ENCODE results near the gene SNX7. TPM values are rescaled to one million over a fixed set of nuclear protein-coding genes. Genes with fewer than 3 reads are reported as not detected.

Gene SNX7
- total and polyA plus RNA-seq, 2 donors (not counting 1 experiment from before 2014, with no cell fraction given) = not detected

DNA sequence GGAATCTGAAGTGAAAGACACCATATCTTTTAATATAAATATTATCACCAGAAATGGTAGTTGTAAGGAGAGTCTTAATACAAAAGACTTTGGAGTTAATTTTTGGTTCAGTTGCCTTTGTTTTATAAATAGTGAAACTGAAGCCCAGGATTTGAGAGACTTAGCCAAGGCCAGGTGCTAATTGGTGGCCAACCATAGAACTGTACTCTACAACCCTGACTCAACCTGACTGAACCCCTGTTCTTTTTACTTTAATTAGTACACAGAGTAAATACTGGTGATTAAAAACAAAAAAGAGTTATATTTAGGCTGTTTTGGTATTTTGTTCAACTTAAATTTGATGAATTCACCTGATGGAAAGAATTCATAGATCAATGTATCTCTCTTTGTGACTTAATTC lies 76.3 kb downstream of the SNX7 start:
- Mint-ChIP-seq H3K9me3 (ENCODE audit: insufficient read depth) (no peaks in the 10 kb centered on the region), H3K27ac (no peak overlapping the region), H3K27me3 (peaks cover 3% of the 10 kb centered on the region), H3K4me3 (no peak overlapping the region), H3K4me1 (no peaks in the 10 kb centered on the region)
- Histone ChIP-seq H3K36me3 (replicated peaks in 1 of 2; ENCODE audit: control extremely low read depth in 1 of 2, control insufficient read depth in 1 of 2, extremely low read depth in 1 of 2, insufficient read depth in 2 of 2, low read length in 1 of 2) (no peaks in the 10 kb centered on the region), H3K9ac (ENCODE audit: low read length) (no peak overlapping the region), H3K4me1 (ENCODE audit: control insufficient read depth in 2 of 2, insufficient read depth in 2 of 2, low read length in 2 of 2) (no peaks in the 10 kb centered on the region), H3K4me2 (replicated peaks; ENCODE audit: low read depth, low read length, poor library complexity, severe bottlenecking) (no peak overlapping the region), H4K20me1 (ENCODE audit: control insufficient read depth, insufficient read depth, low read length, poor library complexity, severe bottlenecking) (no peaks in the 10 kb centered on the region), H3K4me3 (ENCODE audit: control extremely low read depth in 1 of 5, extremely low read depth in 1 of 5, insufficient read depth in 1 of 5, low read depth in 2 of 5, low read length in 4 of 5) (no peak overlapping the region), H3K27me3 (replicated peaks in 1 of 4; ENCODE audit: control extremely low read depth in 1 of 4, control insufficient read depth in 3 of 4, insufficient read depth in 4 of 4, low read length in 3 of 4) (no peaks in the 10 kb centered on the region), H3K9me3 (ENCODE audit: control extremely low read depth in 1 of 3, control insufficient read depth in 2 of 3, insufficient read depth in 1 of 3, low read length in 2 of 3) (no peaks in the 10 kb centered on the region), H2AFZ (ENCODE audit: insufficient read depth, low read depth, low read length, poor library complexity, severe bottlenecking) (no peak overlapping the region), H3K27ac (ENCODE audit: low read length in 2 of 2) (no peak overlapping the region), H3K79me2 (ENCODE audit: control insufficient read depth, insufficient read depth, low read length) (no peaks in the 10 kb centered on the region)
- ChIA-PET POLR2A (no interaction called here), CTCF (no interaction called here)
- DNase-seq (no peak), ATAC-seq (ENCODE audit: low read depth) (no peak)
- TF ChIP-seq CTCF (IDR thresholded peaks at IDR 0.05) (no peak), EZH2 (IDR thresholded peaks at IDR 0.05; ENCODE audit: borderline replicate concordance, insufficient read depth, low read depth, low read length, poor library complexity, severe bottlenecking) (no peak)
- intact Hi-C loops (cut with micrococcal nuclease) = no loop called here

DNA sequence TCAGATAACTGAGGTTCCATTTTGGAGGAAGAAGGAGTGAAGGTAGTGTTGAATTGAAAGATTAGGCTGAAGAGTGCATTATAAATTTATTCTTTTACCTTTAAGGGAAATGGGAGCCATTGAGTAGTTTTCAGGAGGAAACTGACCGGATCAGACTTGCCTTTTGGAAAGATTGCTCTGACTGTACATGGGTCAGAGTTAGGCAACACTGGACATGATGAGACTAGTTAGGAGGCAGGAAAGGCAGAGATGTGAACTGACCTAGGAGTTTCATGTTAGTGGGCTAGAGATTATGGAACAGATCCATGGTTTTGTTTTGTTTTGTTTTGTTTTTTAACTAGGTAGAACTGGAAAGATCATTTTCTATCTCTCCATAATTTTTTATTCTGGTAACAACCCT lies 78.2 kb downstream of the SNX7 start:
- Histone ChIP-seq H3K27me3 (replicated peaks in 1 of 4; ENCODE audit: control extremely low read depth in 1 of 4, control insufficient read depth in 3 of 4, insufficient read depth in 4 of 4, low read length in 3 of 4) (no peaks in the 10 kb centered on the region), H3K79me2 (ENCODE audit: control insufficient read depth, insufficient read depth, low read length) (no peaks in the 10 kb centered on the region), H3K9ac (ENCODE audit: low read length) (no peak overlapping the region), H3K9me3 (ENCODE audit: control extremely low read depth in 1 of 3, control insufficient read depth in 2 of 3, insufficient read depth in 1 of 3, low read length in 2 of 3) (no peaks in the 10 kb centered on the region), H3K27ac (ENCODE audit: low read length in 2 of 2) (no peak overlapping the region), H3K36me3 (replicated peaks in 1 of 2; ENCODE audit: control extremely low read depth in 1 of 2, control insufficient read depth in 1 of 2, extremely low read depth in 1 of 2, insufficient read depth in 2 of 2, low read length in 1 of 2) (no peaks in the 10 kb centered on the region), H3K4me1 (ENCODE audit: control insufficient read depth in 2 of 2, insufficient read depth in 2 of 2, low read length in 2 of 2) (no peaks in the 10 kb centered on the region), H4K20me1 (ENCODE audit: control insufficient read depth, insufficient read depth, low read length, poor library complexity, severe bottlenecking) (no peaks in the 10 kb centered on the region), H3K4me3 (ENCODE audit: control extremely low read depth in 1 of 5, extremely low read depth in 1 of 5, insufficient read depth in 1 of 5, low read depth in 2 of 5, low read length in 4 of 5) (no peak overlapping the region), H2AFZ (ENCODE audit: insufficient read depth, low read depth, low read length, poor library complexity, severe bottlenecking) (no peak overlapping the region), H3K4me2 (replicated peaks; ENCODE audit: low read depth, low read length, poor library complexity, severe bottlenecking) (no peak overlapping the region)
- peaks cover 3% of the 10 kb centered on the region for H3K27me3 Mint-ChIP-seq
- WGBS (ENCODE audit: insufficient coverage) = 100% methylated on average over 1 of the region's 1 CpG
- CTCF ChIA-PET = no interaction called here
- intact Hi-C loops (cut with micrococcal nuclease) = no loop called here
- H3K4me1 Mint-ChIP-seq = no peaks in the 10 kb centered on the region
- POLR2A ChIA-PET = no interaction called here
- no peak overlapping the region for H3K4me3 Mint-ChIP-seq
- H3K27ac Mint-ChIP-seq = no peak overlapping the region
- no peak for ATAC-seq (ENCODE audit: low read depth)
- H3K9me3 Mint-ChIP-seq (ENCODE audit: insufficient read depth) = no peaks in the 10 kb centered on the region
- TF ChIP-seq CTCF (IDR thresholded peaks at IDR 0.05) (no peak), EZH2 (IDR thresholded peaks at IDR 0.05; ENCODE audit: borderline replicate concordance, insufficient read depth, low read depth, low read length, poor library complexity, severe bottlenecking) (no peak)
- no peak for DNase-seq
